A673 (cell line): ENCODE data around the gene TBC1D4.

Source experiments
- CTCF ChIP-seq: fragments of 300-800, 200-600 bp; sonication (generic); conservative IDR thresholded peaks from 2 replicates; pipeline ENCODE4 v1.5.1; 2017; ENCODE audit warnings: low read depth, mild to moderate bottlenecking, antibody characterized with exemption, low read length, moderate library complexity, mixed read lengths
- EZH2 ChIP-seq: fragments of 200-600 bp; sonication (generic); IDR thresholded peaks from 2 replicates; pipeline ENCODE4 v1.6.1; 2017; ENCODE audit warnings: borderline replicate concordance, low read depth, mild to moderate bottlenecking, mixed read lengths, antibody characterized with exemption, low read length; ENCODE audit not compliant: poor library complexity, severe bottlenecking

DNA sequence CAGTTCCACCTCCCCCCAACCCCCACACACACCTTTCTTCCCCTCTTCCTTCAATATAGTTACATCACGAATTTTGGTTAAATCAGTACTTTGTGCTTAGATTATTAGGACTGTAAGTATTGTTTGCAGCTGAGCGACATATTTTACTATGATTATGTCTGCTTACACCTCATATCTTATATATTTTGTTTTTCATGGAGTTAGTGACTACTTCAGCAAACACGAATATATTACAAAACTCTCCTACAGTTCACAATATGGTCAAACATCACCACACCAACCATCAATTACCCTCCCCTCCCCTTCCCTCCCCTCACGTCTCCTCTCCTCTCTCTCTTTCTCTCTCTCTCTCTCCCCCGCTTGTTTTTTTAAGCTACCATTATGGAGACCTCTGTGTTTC, 152.9 kb downstream of the TBC1D4 start:
- no peak for TF ChIP-seq CTCF
- no peak for TF ChIP-seq EZH2
